ENCODE measurements around the gene SPIRE2.

The SPIRE2 gene

DNA sequence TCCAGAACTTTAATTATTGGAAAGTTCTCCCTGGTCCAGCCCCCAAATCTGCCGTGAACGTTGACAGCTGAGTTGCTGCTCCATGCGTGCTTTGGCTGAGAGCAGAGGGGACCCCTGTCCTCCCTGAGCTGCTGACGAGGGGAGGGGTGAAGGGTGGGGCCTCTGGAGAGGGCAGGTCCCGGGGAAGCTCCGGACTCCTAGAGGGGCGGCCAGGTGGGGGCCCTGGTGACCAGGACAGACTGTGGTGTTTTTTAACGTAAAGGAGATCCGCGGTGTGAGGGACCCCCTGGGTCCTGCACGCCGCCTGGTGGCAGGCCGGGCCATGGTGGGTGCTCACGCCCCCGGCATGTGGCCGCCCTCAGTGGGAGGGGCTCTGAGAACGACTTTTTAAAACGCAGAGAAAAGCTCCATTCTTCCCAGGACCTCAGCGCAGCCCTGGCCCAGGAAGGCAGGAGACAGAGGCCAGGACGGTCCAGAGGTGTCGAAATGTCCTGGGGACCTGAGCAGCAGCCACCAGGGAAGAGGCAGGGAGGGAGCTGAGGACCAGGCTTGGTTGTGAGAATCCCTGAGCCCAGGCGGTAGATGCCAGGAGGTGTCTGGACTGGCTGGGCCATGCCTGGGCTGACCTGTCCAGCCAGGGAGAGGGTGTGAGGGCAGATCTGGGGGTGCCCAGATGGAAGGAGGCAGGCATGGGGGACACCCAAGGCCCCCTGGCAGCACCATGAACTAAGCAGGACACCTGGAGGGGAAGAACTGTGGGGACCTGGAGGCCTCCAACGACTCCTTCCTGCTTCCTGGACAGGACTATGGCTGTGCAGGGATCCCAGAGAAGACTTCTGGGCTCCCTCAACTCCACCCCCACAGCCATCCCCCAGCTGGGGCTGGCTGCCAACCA, 90.4 kb downstream of the SPIRE2 start, which contains the start of gene MC1R:
Gene MC1R, plus strand, starts transcription at position 410 of the 895 bp plus-strand sequence. Its CDS starts 397 bp downstream, at position 807.
- no peak for DNase-seq

GRCh38 chr16:89919535-89920406, 91.5 kb downstream of the SPIRE2 start:
- no peak for DNase-seq

DNA sequence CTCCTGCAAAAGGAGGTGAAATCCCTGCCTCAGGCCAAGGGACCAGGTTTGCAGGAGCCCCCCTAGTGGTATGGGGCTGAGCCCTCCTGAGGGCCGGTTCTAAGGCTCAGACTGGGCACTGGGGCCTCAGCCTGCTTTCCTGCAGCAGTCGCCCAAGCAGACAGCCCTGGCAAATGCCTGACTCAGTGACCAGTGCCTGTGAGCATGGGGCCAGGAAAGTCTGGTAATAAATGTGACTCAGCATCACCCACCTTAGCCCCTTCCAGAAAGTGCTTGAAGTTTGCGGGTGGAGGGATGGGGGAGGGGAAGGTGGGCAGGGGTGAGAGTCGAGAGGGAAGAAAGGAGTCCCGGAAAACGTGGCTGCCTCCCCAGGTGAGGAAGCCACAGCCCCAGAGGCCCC, 92.4 kb downstream of the SPIRE2 start:
- no peak for DNase-seq
